ENCODE results near the gene FNIP2.
A peak's percentile ranks its signal among the peaks of the same experiment; 100 is the strongest.
"Not testable (repeated sequence)": the region's sequence is repeated elsewhere in the genome, so short reads cannot be mapped to it uniquely, and the experiment has no call there.

Gene FNIP2

DNA sequence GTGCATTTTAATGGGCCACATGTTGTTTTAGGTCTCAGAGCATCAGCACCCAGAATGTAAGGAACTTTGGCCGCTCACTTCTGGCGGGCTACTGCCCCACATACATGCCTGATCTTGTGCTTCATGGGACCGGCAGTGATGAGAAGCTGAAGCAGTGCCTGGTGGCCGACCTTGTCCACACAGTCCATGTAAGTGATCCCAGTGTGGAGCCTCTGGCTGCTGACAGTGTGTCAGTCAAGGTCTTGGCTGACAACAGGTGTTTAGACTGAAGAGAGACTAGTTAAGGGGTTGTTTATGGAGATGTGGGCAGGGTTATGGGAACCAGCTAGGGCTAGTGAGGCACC is 101.4 kb downstream of the FNIP2 start:
- TF ChIP-seq, protein P1, sequence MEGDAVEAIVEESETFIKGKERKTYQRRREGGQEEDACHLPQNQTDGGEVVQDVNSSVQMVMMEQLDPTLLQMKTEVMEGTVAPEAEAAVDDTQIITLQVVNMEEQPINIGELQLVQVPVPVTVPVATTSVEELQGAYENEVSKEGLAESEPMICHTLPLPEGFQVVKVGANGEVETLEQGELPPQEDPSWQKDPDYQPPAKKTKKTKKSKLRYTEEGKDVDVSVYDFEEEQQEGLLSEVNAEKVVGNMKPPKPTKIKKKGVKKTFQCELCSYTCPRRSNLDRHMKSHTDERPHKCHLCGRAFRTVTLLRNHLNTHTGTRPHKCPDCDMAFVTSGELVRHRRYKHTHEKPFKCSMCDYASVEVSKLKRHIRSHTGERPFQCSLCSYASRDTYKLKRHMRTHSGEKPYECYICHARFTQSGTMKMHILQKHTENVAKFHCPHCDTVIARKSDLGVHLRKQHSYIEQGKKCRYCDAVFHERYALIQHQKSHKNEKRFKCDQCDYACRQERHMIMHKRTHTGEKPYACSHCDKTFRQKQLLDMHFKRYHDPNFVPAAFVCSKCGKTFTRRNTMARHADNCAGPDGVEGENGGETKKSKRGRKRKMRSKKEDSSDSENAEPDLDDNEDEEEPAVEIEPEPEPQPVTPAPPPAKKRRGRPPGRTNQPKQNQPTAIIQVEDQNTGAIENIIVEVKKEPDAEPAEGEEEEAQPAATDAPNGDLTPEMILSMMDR (conservative IDR thresholded peaks at IDR 0.05; ENCODE audit: low read depth, low read length) = no peak
- H3K4me3 ChIP-seq (ENCODE audit: low read length) = no peak overlapping the region
- no peak for DNase-seq (ENCODE audit: low read depth)

DNA sequence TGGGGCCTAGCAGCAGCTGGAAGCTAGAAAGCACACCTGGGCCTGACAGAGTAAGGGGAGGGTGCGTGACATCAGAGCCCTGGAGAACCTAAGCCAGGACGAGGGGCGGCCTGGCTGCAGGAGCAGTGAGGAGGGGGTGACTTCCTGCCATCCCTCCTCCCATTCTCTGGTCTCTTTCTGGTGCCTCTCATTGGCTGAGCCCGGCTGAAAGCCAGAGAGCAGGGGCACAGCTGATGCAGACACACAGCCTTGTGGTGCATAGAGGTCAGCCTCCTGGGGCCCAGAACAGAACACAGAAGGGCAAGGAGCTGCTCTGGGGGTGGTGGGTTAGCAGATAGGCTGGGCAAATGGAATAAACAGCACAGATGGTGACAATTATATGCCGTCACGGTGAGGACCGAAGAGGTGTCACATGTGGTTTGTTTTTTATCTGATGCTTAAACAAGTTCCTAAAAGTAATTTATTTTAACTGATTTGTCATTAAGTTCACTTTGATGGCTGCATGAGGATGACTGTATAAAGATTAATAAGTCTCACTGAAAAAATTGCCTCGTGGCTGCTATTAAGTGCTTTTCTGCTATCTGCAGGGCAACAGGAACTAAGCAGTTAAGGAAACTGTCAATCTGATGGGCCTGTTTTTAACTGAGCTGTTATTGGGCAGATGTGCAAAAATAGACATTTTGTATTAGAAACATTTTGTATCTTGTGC is 102.0 kb downstream of the FNIP2 start:
- no peak for DNase-seq (ENCODE audit: low read depth)
- TF ChIP-seq, protein P1 (conservative IDR thresholded peaks at IDR 0.05; ENCODE audit: low read depth, low read length) = no peak

DNA sequence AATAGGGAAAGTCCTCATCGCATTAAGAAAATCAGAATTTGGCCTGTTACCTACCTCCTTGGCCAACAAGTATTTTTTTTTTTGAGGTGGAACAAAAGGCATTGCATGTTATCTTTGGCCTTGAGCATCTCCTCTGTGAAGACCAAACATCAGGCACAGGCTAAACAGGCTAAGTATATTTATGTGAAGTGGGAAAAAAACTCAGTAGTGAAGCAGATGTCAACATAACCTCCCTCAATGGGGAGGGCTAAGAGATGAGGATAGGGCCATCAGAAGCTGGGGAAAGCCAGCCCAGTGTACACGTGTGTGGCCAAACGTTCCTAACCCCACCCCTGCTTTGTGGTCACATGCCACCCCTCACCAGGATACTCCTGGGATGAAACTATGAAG is 102.5 kb downstream of the FNIP2 start:
- DNase-seq (ENCODE audit: low read depth) = no peak
- TF ChIP-seq, protein P1 (conservative IDR thresholded peaks at IDR 0.05; ENCODE audit: low read depth, low read length) = no peak
- no peak overlapping the region for H3K4me3 ChIP-seq (ENCODE audit: low read length)

More for the DNA sequence above, 102.0 kb downstream of the FNIP2 start:
- no peak overlapping the region for H3K4me3 ChIP-seq (ENCODE audit: low read length)

DNA sequence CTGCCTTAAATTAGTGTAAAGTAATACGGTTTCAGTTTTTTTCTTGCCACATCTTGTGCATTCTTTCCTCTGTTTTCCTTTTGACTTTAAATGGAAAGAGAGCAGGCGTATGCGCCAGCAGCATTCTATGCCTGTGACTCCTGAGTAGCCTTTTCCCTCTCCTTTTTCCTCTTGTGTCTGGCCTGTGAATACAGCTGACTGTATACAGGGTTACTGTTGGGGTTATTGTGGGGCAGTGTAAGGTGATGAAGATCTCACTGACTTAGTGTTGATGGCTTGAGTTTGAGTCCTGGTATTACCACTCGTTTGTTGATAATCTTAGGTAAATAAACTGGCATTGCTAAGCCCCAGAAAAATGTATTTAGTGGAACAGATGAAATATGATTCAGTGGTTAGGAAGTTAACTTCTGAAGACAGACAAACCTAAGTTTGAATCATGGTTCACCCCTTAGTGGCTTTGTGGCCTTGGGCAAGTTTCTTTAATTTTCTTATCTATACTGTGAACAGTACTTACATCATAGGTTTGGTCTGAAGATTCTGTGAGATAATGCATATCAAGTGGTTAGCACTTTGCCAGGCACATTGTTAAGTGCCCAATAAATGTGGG is 105.1 kb downstream of the FNIP2 start:
- H3K4me3 ChIP-seq (ENCODE audit: low read length) = no peak overlapping the region
- TF ChIP-seq, protein P1 (conservative IDR thresholded peaks at IDR 0.05; ENCODE audit: low read depth, low read length) = no peak
- peak; percentile 88 for DNase-seq (ENCODE audit: low read depth)

DNA sequence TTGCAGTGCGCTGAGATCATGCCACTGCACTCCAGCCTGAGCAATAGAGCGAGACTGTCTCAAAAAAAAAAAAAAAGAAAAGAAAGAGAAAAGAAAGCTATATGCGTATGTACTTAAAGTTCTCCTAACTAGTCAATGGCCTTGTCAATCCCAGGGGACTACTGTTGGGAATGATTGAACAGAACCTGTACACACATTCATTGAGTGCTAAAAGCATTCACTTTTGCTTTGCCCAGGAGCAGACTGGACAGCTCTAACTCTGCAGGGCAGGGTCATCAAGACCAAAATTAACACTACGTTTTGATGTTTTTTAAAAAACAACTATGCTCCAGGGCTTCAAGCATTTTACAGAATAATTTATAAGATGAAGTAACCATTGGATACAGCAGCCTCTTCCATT is 106.2 kb downstream of the FNIP2 start:
- no peak overlapping the region for H3K4me3 ChIP-seq (ENCODE audit: low read length)
- TF ChIP-seq, protein P1 (conservative IDR thresholded peaks at IDR 0.05; ENCODE audit: low read depth, low read length) = no peak
- DNase-seq (ENCODE audit: low read depth) = no peak

DNA sequence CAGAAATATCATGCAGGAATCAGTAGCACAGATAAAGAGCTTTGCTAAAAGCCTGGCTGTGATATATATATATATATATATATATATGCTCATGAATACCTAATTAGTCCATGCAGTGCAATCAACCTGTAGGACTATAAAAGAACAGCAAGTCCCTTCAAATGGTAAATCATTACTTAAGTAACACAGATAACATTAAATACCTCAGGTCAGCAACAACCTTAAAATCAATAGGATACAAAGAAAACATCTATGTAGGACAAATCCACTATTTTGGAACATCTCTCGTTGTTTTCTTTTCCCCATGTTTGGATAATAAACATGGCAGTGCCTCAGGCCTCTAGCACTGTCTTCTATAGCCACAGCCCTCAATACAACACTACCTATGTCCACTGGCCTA is 106.6 kb downstream of the FNIP2 start:
- TF ChIP-seq, protein P1 (conservative IDR thresholded peaks at IDR 0.05; ENCODE audit: low read depth, low read length) = no peak
- H3K4me3 ChIP-seq (ENCODE audit: low read length) = no peak overlapping the region
- no peak for DNase-seq (ENCODE audit: low read depth)

DNA sequence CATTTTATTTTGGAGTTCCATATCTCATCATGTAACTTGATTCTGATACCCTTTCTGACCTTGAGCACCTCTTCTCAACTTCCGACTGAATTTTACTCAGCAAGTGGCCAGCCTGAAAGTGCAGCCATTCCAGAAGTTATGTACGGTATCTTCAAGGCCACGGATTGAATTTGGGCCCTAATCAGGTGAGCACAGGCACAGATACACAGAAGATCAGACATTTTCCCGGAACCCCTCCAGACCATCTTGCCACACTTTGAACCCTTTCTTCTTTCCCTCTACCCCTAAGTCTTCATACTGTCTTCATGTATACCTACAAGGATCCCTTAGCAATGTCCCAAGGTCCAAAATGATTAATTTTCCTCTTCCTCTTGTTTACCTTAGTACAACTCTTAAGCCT is 108.2 kb downstream of the FNIP2 start:
- H3K4me3 ChIP-seq (ENCODE audit: low read length) = no peak overlapping the region
- TF ChIP-seq, protein P1 (conservative IDR thresholded peaks at IDR 0.05; ENCODE audit: low read depth, low read length) = no peak
- no peak for DNase-seq (ENCODE audit: low read depth)

DNA sequence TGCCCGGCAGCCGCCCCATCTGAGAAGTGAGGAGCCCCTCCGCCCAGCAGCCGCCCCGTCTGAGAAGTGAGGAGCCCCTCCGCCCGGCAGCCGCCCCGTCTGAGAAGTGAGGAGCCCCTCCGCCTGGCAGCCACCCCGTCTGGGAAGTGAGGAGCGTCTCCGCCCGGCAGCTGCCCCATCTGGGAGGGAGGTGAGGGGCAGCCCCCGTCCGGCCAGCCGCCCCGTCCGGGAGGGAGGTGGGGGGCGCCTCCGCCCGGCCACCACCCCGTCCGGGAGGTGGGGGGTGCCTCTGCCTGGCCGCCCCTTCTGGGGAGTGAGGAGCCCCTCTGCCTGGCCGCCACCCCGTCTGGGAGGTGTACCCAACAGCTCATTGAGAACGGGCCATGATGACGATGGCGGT is 113.3 kb downstream of the FNIP2 start:
- not testable (repeated sequence) for H3K4me3 ChIP-seq (ENCODE audit: low read length)

More for the DNA sequence above, 113.3 kb downstream of the FNIP2 start:
- not testable (repeated sequence) for DNase-seq (ENCODE audit: low read depth)

Measured in retinal pigment epithelial cell (primary cell).